HFF-Myc (cell line): ENCODE measurements around the gene MAGEA4.

Experiments used
- DNase-seq: peaks from one replicate; pipeline ENCODE4 v3.0.0-alpha.2; 2011; ENCODE audit warnings: low read depth; ENCODE audit errors: extremely low read depth
- H3K4me3 ChIP-seq: replicated peaks from 2 replicates; pipeline ENCODE4 v1.5.1; 2011; ENCODE audit warnings: low read depth, mild to moderate bottlenecking, control low read depth, low read length
- TF ChIP-seq, protein P1 (sequence below): IDR thresholded peaks from 2 replicates; pipeline ENCODE4 v1.5.1; 2012; ENCODE audit warnings: mild to moderate bottlenecking, low read depth, low read length, control low read depth; ENCODE audit errors: missing control alignments

Gene MAGEA4

GRCh38 chrX:151922692-151923091 lies 10.0 kb downstream of the MAGEA4 start:
- H3K4me3 ChIP-seq = no peak overlapping the region

DNA sequence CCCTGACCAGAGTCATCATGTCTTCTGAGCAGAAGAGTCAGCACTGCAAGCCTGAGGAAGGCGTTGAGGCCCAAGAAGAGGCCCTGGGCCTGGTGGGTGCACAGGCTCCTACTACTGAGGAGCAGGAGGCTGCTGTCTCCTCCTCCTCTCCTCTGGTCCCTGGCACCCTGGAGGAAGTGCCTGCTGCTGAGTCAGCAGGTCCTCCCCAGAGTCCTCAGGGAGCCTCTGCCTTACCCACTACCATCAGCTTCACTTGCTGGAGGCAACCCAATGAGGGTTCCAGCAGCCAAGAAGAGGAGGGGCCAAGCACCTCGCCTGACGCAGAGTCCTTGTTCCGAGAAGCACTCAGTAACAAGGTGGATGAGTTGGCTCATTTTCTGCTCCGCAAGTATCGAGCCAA lies 11.0 kb downstream of the MAGEA4 start:
- TF ChIP-seq, protein P1, sequence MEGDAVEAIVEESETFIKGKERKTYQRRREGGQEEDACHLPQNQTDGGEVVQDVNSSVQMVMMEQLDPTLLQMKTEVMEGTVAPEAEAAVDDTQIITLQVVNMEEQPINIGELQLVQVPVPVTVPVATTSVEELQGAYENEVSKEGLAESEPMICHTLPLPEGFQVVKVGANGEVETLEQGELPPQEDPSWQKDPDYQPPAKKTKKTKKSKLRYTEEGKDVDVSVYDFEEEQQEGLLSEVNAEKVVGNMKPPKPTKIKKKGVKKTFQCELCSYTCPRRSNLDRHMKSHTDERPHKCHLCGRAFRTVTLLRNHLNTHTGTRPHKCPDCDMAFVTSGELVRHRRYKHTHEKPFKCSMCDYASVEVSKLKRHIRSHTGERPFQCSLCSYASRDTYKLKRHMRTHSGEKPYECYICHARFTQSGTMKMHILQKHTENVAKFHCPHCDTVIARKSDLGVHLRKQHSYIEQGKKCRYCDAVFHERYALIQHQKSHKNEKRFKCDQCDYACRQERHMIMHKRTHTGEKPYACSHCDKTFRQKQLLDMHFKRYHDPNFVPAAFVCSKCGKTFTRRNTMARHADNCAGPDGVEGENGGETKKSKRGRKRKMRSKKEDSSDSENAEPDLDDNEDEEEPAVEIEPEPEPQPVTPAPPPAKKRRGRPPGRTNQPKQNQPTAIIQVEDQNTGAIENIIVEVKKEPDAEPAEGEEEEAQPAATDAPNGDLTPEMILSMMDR = no peak
- no peak overlapping the region for H3K4me3 ChIP-seq
- DNase-seq = no peak

More at GRCh38 chrX:151922692-151923091, 10.0 kb downstream of the MAGEA4 start:
- DNase-seq = no peak
- TF ChIP-seq, protein P1 = no peak

- DNase-seq = no peak
- TF ChIP-seq, protein P1 = no peak
- H3K4me3 ChIP-seq = no peak overlapping the region
Measured at GRCh38 chrX:151929126-151929525, 16.4 kb downstream of the MAGEA4 start.

GRCh38 chrX:151935358-151935757 lies 22.7 kb downstream of the MAGEA4 start:
- TF ChIP-seq, protein P1 = no peak

DNA sequence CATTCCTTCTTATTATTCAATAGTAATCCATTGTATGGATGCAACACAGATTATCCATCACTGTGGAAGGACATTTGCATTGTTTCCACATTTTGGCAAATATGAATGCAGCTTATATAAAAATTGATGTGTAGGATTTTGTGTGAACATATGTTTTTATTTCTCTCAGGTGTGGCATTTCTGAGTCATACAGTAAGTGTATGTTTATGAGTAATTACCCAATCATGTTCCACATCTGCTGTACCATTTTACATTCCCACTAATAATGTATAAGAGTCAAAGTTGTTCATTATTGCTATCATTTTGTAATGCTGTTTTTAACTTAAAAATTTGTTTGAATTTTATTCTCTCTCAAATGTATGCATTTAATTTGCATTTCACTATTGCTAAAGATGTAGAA lies 25.5 kb downstream of the MAGEA4 start:
- TF ChIP-seq, protein P1 = no peak
- DNase-seq = no peak

More at GRCh38 chrX:151935358-151935757, 22.7 kb downstream of the MAGEA4 start:
- no peak overlapping the region for H3K4me3 ChIP-seq
- DNase-seq = no peak

DNA sequence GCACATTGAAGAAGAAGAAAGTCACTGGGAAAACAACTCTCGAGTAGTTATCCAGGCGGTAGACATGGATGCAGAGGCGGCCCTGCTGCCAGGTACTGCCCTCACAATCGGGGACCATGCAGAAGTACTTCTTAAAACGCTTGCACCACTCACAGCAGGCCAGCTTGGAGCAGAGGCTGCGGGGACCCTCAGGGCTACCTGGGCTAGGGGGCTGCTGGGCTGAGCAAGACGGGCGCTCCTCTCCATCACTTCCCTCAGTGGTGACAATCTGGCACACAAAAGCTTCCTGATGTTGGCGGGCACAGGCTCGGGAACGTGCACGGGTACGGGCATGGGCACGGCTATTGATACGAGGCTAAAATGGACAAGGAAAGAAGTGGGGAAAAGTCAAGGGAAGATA lies 42.0 kb downstream of the MAGEA4 start:
- no peak for DNase-seq
- H3K4me3 ChIP-seq = no peak overlapping the region
- TF ChIP-seq, protein P1 = no peak

More for the DNA sequence above, 25.5 kb downstream of the MAGEA4 start:
- no peak overlapping the region for H3K4me3 ChIP-seq

- H3K4me3 ChIP-seq = no peak overlapping the region
- TF ChIP-seq, protein P1 = no peak
- DNase-seq = no peak
Measured at GRCh38 chrX:151958101-151958500, 45.4 kb downstream of the MAGEA4 start.
